Right lobe of liver (tissue), 6 donors: ENCODE measurements around the gene CYP2D6. TPM values are rescaled to one million over a fixed set of nuclear protein-coding genes. Genes with fewer than 3 reads are reported as not detected.
A peak's percentile ranks its signal among the peaks of the same experiment; 100 is the strongest.

ENCODE experiments used
- ATAC-seq, 4 donors: fragments of 200-7000 bp; cut with Tn5 transposase; one replicate each; pipeline ENCODE4 v1.9.1; 2020; ENCODE audit warnings: mild to moderate bottlenecking in 4 of 4, moderate library complexity in 4 of 4
- DNase-seq, 3 donors: peaks; one replicate each; pipeline ENCODE4 v3.0.0-alpha.2; 2020
- H3K27ac ChIP-seq, 3 donors: fragments of 200-600 bp; one replicate each; pipeline ENCODE4 v1.8.0; 2022
- H3K27me3 ChIP-seq, 2 donors: fragments of 200-600 bp; one replicate each; pipeline ENCODE4 v1.8.0; 2022
- H3K36me3 ChIP-seq, 4 donors: fragments of 200-600 bp; sonication (generic) in 1 of 4; one replicate each; pipeline versions ENCODE4 v1.5.1 to v1.8.0; 2017 to 2022; ENCODE audit warnings: control low read depth in 1 of 4
- H3K4me1 ChIP-seq, 4 donors: fragments of 200-600 bp; sonication (generic) in 1 of 4; one replicate each; pipeline versions ENCODE4 v1.5.1 to v1.8.0; 2017 to 2022; ENCODE audit warnings: control low read depth in 1 of 4
- H3K4me3 ChIP-seq, 3 donors: fragments of 200-600 bp; one replicate each; pipeline ENCODE4 v1.8.0; 2022
- H3K9me3 ChIP-seq, 4 donors: fragments of 200-600 bp; sonication (generic) in 1 of 4; one replicate each; pipeline versions ENCODE4 v1.5.1 to v1.8.0; 2017 to 2022; ENCODE audit warnings: control low read depth in 1 of 4
- POLR2A ChIP-seq: fragments of 450-650 bp; IDR thresholded peaks from one replicate; pipeline ENCODE4 v1.6.1; 2017; ENCODE audit warnings: antibody characterized with exemption, mild to moderate bottlenecking
- WGBS: methylation state at CpG from one replicate; pipeline ENCODE4 v1.1.6; 2018; ENCODE audit warnings: low coverage, low lambda C conversion rate; ENCODE audit not compliant: insufficient coverage; ENCODE audit errors: missing lambda C conversion rate; 5-methylcytosine and 5-hydroxymethylcytosine counted together
- intact Hi-C, 2 donors: fragments of 100-400 bp; cut with DNase I; formaldehyde crosslinking; loops; one replicate each; pipeline versions ENCODE4 v1.11.2 to v1.14.1; 2022
- total RNA-seq, 6 experiments: library from RNA; depleted of rRNA in 2 of 6; stranded (reverse); fragments of >200 nt in 2 of 6; fragmentation: NEBNext Ultra II Directional in 3 of 6; extraction: Animal tissue kit (Norgen Biotek cat#: 25700) in 3 of 6; gene quantifications; one replicate each; pipeline versions ENCODE4 v1.1.0 to v1.2.4, GENCODE V29; 2016 to 2023
- TF ChIP-seq, protein P1 (sequence below), 4 donors: fragments of 200-600 bp in 3 of 4; fragments of 450-650 bp in 1 of 4; IDR thresholded peaks; one replicate each; pipeline versions ENCODE4 v1.5.1 to v1.8.0; 2016 to 2022; ENCODE audit warnings: antibody characterized with exemption in 4 of 4, mild to moderate bottlenecking in 2 of 4
- donor health status: DM: no; HTN: yes; CAD: no.
- donor health status: DM: no; HTN: no; CAD: no.
- donor health status: DM: no; HTN: no; CAD: no.
- donor health status: DM: no; HTN: yes; CAD: no.
- donor health status: DM: no; HTN: yes; CAD: no.

Gene CYP2D6
- total RNA-seq, 6 experiments from 2014 or later = 104 to 400 (median 283) TPM

DNA sequence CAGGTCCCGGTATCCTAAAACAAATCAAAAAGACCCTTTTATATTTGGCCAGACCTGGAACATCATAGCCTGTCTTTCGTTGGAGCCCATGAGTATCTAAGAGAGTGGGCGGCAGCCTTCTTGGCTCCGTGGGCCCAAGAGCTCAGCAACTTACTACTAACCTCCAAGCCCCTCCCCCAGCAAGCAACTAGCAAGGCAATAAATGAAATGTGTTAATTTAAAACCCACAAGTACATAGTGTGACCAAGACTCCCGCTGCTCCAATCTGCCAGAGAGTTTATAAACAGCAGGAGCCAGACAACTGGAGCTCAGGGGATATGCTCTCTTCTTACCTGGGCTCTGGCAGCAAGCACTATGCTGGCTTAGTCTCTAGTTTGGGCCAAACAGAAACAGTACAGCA is 40.8 kb upstream of the CYP2D6 start:
- peaks cover 0 to 12% (median 1%) of the 10 kb centered on the region in 4 donors for H3K36me3 ChIP-seq
- H3K27me3 ChIP-seq = no peaks in the 10 kb centered on the region
- no peak for ATAC-seq
- 85% methylated on average over 3 of the region's 5 CpGs for WGBS
- no peak for DNase-seq
- TF ChIP-seq POLR2A = no peak
- TF ChIP-seq, protein P1, sequence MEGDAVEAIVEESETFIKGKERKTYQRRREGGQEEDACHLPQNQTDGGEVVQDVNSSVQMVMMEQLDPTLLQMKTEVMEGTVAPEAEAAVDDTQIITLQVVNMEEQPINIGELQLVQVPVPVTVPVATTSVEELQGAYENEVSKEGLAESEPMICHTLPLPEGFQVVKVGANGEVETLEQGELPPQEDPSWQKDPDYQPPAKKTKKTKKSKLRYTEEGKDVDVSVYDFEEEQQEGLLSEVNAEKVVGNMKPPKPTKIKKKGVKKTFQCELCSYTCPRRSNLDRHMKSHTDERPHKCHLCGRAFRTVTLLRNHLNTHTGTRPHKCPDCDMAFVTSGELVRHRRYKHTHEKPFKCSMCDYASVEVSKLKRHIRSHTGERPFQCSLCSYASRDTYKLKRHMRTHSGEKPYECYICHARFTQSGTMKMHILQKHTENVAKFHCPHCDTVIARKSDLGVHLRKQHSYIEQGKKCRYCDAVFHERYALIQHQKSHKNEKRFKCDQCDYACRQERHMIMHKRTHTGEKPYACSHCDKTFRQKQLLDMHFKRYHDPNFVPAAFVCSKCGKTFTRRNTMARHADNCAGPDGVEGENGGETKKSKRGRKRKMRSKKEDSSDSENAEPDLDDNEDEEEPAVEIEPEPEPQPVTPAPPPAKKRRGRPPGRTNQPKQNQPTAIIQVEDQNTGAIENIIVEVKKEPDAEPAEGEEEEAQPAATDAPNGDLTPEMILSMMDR (IDR thresholded peaks at IDR 0.05) = no peak
- H3K27ac ChIP-seq = no peak overlapping the region
- no peaks in the 10 kb centered on the region for H3K9me3 ChIP-seq
- H3K4me3 ChIP-seq = no peak overlapping the region
- H3K4me1 ChIP-seq = peaks cover 0 to 22% (median 11%) of the 10 kb centered on the region in 4 donors
- intact Hi-C loops = no loop called here

DNA sequence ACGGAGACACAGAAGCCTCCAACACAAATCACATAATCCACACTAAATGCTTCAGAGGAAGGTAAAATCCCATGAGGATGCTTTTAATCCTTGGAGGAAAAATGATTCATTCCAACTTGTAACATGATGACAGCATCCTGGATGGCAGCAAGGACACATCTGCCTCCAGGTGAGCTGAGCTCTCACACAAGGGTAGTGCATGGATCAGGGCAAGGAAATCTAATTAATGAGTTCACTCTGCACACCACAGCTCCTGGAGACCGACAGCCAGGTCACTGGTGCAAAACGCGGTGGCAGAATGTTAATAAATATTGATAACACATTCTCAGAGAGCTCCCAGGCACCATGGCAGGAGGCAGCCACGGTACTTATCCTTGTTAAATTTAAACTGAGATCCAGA is 40.3 kb upstream of the CYP2D6 start:
- WGBS = 54% methylated on average over 4 of the region's 5 CpGs
- no peak overlapping the region for H3K27ac ChIP-seq
- intact Hi-C loops = no loop called here

DNA sequence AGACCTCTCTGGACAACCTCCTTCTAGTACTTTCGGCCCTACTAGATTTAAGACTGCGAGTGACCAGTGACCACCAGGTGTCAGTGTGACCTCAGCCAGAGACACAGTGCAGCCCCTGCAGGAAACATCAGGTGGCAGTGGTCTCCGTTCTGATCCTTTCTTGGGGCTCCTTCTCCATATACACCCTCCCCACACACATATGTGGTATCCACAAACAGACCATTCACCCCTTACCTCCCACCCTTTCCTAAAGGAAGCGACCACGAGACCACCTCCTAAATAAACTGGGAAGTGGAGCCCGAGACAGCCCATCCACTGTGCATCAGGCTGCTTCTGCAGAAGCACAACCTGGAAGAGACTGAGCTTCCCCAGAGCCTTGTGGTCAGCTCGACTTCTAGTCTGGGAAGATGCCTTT is 38.5 kb upstream of the CYP2D6 start:
- peak in 2 of 3 donors; percentile 52 to 65 for DNase-seq
- 53% methylated on average over 7 of the region's 7 CpGs for WGBS

More for the DNA sequence above, 40.3 kb upstream of the CYP2D6 start:
- H3K27me3 ChIP-seq = no peaks in the 10 kb centered on the region
- ATAC-seq = no peak
- no peaks in the 10 kb centered on the region for H3K9me3 ChIP-seq
- peaks cover 0 to 12% (median 1%) of the 10 kb centered on the region in 4 donors for H3K36me3 ChIP-seq
- no peak for TF ChIP-seq POLR2A
- TF ChIP-seq, protein P1 (IDR thresholded peaks at IDR 0.05) = no peak
- DNase-seq = no peak
- H3K4me1 ChIP-seq = peaks cover 0 to 22% (median 11%) of the 10 kb centered on the region in 4 donors
- no peak overlapping the region for H3K4me3 ChIP-seq

GRCh38 chr22:42168476-42168875 is 37.9 kb upstream of the CYP2D6 start:
- DNase-seq = no peak
- no peak overlapping the region for H3K4me3 ChIP-seq
- intact Hi-C loops = loop anchor here (5.0 to 10.0 kb wide), 3 partner anchors 96 to 269 kb away; partner anchors contain the start of gene NFAM1 (in 1 of the 2)
- peaks cover 0 to 15% (median 6%) of the 10 kb centered on the region in 4 donors for H3K4me1 ChIP-seq
- H3K27me3 ChIP-seq = no peaks in the 10 kb centered on the region
- TF ChIP-seq, protein P1 (IDR thresholded peaks at IDR 0.05) = no peak
- TF ChIP-seq POLR2A = no peak
- no peak for ATAC-seq
- WGBS = 82% methylated on average over 7 of the region's 15 CpGs
- peaks cover 0 to 12% (median 1%) of the 10 kb centered on the region in 4 donors for H3K36me3 ChIP-seq
- H3K27ac ChIP-seq = no peak overlapping the region
- no peaks in the 10 kb centered on the region for H3K9me3 ChIP-seq

More for the DNA sequence above, 38.5 kb upstream of the CYP2D6 start:
- H3K4me1 ChIP-seq = peaks cover 0 to 20% (median 9%) of the 10 kb centered on the region in 4 donors
- intact Hi-C loops = loop anchor here (5.0 to 10.0 kb wide), 3 partner anchors 96 to 268 kb away; partner anchors contain the start of gene NFAM1 (in 1 of the 2)
- TF ChIP-seq, protein P1 (IDR thresholded peaks at IDR 0.05) = peak; percentile 85 to 90 (median 88)
- no peak for TF ChIP-seq POLR2A
- no peaks in the 10 kb centered on the region for H3K9me3 ChIP-seq
- ATAC-seq = peak; percentile 60 to 81 (median 72)
- H3K4me3 ChIP-seq = no peak overlapping the region
- peaks cover 0 to 12% (median 1%) of the 10 kb centered on the region in 4 donors for H3K36me3 ChIP-seq
- no peaks in the 10 kb centered on the region for H3K27me3 ChIP-seq
- no peak overlapping the region for H3K27ac ChIP-seq
